Naive B cell (primary cell): ENCODE results near the gene MYO18A. TPM values are rescaled to one million over a fixed set of nuclear protein-coding genes. Genes with fewer than 3 reads are reported as not detected.
A peak's percentile ranks its signal among the peaks of the same experiment; 100 is the strongest.
"Not testable (repeated sequence)": the region's sequence is repeated elsewhere in the genome, so short reads cannot be mapped to it uniquely, and the experiment has no call there.

Source experiments
- ATAC-seq, 2 donors: fragments of 150-1000 bp; cut with Tn5 transposase; 2 replicates each; pipeline ENCODE4 v1.10.0; 2021; ENCODE audit warnings: low read depth in 2 of 2, mild to moderate bottlenecking in 2 of 2, moderate library complexity in 2 of 2
- DNase-seq: peaks from one replicate; pipeline ENCODE4 v3.0.0; 2022
- H3K27ac Mint-ChIP-seq, 6 donors: one replicate each; pipeline ENCODE4 v1.8.0; 2020 to 2022; ENCODE audit warnings: mild to moderate bottlenecking in 6 of 6, mixed read lengths in 6 of 6, moderate library complexity in 5 of 6, inconsistent platforms in 2 of 6
- H3K27me3 Mint-ChIP-seq, 3 donors: one replicate each; pipeline ENCODE4 v1.8.0; 2021 to 2022; ENCODE audit warnings: mixed read lengths in 3 of 3, mild to moderate bottlenecking in 1 of 3
- H3K36me3 Mint-ChIP-seq, 2 donors: one replicate each; pipeline ENCODE4 v1.8.0; 2020 to 2022; ENCODE audit warnings: mixed read lengths in 2 of 2, inconsistent platforms in 1 of 2, mild to moderate bottlenecking in 1 of 2
- H3K4me1 Mint-ChIP-seq, 3 donors: one replicate each; pipeline ENCODE4 v1.8.0; 2020 to 2022; ENCODE audit warnings: mixed read lengths in 3 of 3, inconsistent platforms in 1 of 3, mild to moderate bottlenecking in 1 of 3, moderate library complexity in 1 of 3
- H3K4me3 Mint-ChIP-seq, 8 donors: one replicate each; pipeline ENCODE4 v1.8.0; 2020 to 2022; ENCODE audit warnings: mild to moderate bottlenecking in 8 of 8, mixed read lengths in 8 of 8, moderate library complexity in 8 of 8, inconsistent platforms in 2 of 8
- H3K9me3 Mint-ChIP-seq, 7 donors: one replicate each; pipeline ENCODE4 v1.8.0; 2020 to 2022; ENCODE audit warnings: mixed read lengths in 7 of 7, mild to moderate bottlenecking in 5 of 7, inconsistent platforms in 2 of 7, moderate library complexity in 1 of 7
- polyA plus RNA-seq, 6 donors: library from polyadenylated mRNA; unstranded; fragments of 300-500 nt; fragmentation: Illumina TruSeq; gene quantifications; one replicate each; pipeline ENCODE4 v1.2.3, GENCODE V29; 2021; ENCODE audit warnings: low read depth in 6 of 6

Gene MYO18A
- polyA plus RNA-seq, 6 donors from 2014 or later: 5.1 to 51.6 (median 17.0) TPM

DNA sequence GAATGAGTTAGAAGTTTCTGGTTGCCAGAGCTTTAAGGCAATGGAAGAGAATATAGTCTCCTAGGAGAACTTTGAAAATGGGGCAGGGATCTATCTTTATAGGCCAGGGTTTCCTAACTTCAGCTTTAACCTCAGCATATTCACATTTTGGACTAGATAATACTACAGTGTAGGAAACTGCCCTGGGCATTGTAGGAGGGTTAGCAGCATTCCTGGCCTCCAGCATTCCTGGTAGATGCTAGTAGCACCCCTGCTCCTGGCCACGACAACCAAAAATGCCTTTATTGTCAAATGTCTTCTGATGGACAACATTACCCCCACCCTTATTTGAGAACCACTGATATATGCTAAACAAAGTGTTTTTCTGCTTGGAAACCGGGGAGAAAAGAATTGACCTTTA, 27.8 kb upstream of the MYO18A start:
- no peak overlapping the region for H3K27ac Mint-ChIP-seq
- H3K9me3 Mint-ChIP-seq: no peaks in the 10 kb centered on the region
- no peak for DNase-seq
- H3K4me1 Mint-ChIP-seq: no peaks in the 10 kb centered on the region
- H3K36me3 Mint-ChIP-seq: no peaks in the 10 kb centered on the region
- H3K4me3 Mint-ChIP-seq: no peak overlapping the region
- ATAC-seq: no peak
- H3K27me3 Mint-ChIP-seq: peaks cover 11 to 20% (median 20%) of the 10 kb centered on the region in 3 donors

GRCh38 chr17:29205047-29205446, 24.8 kb upstream of the MYO18A start:
- H3K27ac Mint-ChIP-seq: no peak overlapping the region
- H3K4me3 Mint-ChIP-seq: peak overlapping the region in 1 of 8 donors; percentile 42
- DNase-seq (no peak), ATAC-seq (no peak)
- H3K9me3 Mint-ChIP-seq: no peaks in the 10 kb centered on the region
- no peaks in the 10 kb centered on the region for H3K36me3 Mint-ChIP-seq
- peaks cover 11 to 29% (median 25%) of the 10 kb centered on the region in 3 donors for H3K27me3 Mint-ChIP-seq
- H3K4me1 Mint-ChIP-seq: peaks cover 0 to 3% (median 3%) of the 10 kb centered on the region in 3 donors

DNA sequence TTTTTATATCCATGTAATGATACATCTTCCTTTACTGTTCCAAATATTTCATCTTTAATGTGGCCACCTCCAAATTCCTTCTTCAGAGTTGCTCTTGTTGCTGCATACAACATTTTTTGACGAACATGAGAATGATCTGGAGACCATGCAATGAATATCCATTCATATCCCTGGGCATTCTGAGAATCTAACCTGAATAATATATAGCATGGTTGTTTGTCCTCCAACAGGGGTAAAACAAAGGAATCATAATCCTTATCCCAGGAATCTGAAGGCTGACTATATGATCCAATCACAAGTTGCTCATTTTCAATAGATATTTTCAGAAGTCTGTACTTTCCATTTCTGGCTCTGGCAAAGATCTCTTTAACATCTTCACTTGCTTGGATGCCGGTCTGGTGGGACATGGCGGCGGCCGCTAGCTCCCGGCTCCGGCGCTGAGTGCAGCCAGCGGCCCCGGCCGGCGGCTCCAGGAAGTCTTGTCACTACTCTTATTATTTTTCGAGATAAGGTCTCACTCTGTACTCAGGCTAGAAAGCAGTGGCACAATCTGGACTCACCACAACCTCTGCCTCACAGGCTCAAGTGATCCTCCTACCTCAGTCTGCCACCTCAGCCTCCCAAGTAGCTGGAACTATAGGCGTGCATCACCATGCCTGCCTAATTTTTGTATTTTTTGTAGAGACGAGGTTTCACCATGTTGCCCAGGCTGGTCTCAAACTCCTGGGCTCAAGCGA, 24.0 kb upstream of the MYO18A start:
- Mint-ChIP-seq H3K27me3 (peaks cover 13 to 29% (median 25%) of the 10 kb centered on the region in 3 donors), H3K4me1 (peaks cover 0 to 11% (median 3%) of the 10 kb centered on the region in 3 donors)
- peak in 1 of 2 donors; percentile 50 for ATAC-seq
- DNase-seq, H3K9me3 Mint-ChIP-seq, H3K27ac Mint-ChIP-seq, H3K36me3 Mint-ChIP-seq, H3K4me3 Mint-ChIP-seq: not testable (repeated sequence)

DNA sequence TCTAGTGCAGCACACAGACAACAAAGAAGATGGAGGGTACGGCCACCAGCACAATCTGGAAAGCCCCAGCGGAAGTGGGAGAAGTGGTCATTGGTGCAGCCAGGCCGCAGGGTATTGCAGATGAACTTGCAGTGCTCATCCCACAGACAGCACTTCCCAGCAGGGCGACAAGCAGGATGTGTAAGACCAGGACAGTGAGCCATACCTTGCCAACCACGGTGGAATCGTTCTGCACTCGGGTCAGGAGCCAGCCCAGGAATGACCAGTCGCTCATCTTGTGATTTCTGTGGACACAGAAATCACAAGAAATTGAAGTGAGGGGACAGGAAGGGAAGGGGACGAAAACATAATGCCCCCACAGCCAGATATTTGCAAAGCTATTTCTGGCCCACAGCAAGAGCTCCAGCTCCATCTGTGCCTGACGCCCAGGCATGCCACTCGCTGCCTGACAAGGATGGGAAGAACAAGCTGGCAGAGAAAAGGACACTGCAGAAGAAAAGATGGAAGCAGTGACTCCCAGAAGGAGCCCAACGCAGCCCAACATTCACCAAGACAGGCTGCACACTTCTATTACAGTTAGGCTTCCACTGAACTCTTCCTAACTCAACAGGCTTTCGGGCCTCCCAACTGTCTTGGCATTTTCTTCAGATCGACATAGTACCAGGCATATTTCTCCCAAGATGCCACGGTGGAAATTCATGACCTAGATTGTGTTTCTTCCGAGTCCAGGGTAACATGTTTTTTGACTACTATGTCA, 17.5 kb upstream of the MYO18A start:
- Mint-ChIP-seq H3K9me3 (no peaks in the 10 kb centered on the region), H3K36me3 (no peaks in the 10 kb centered on the region), H3K27me3 (peaks cover 5 to 14% (median 8%) of the 10 kb centered on the region in 3 donors), H3K27ac (peak overlapping the region in 1 of 6 donors; percentile 62), H3K4me3 (peak overlapping the region in 1 of 8 donors; percentile 65), H3K4me1 (peaks cover 18 to 36% (median 19%) of the 10 kb centered on the region in 3 donors)
- ATAC-seq (no peak), DNase-seq (no peak)

- peak; percentile 29 to 41 for ATAC-seq
- no peak overlapping the region for H3K27ac Mint-ChIP-seq
- DNase-seq: no peak
- H3K4me3 Mint-ChIP-seq: no peak overlapping the region
- peaks cover 18 to 36% (median 19%) of the 10 kb centered on the region in 3 donors for H3K4me1 Mint-ChIP-seq
- no peaks in the 10 kb centered on the region for H3K36me3 Mint-ChIP-seq
- H3K9me3 Mint-ChIP-seq: no peaks in the 10 kb centered on the region
- H3K27me3 Mint-ChIP-seq: peaks cover 5 to 14% (median 8%) of the 10 kb centered on the region in 3 donors
Observed at GRCh38 chr17:29196769-29197515, 16.7 kb upstream of the MYO18A start.

DNA sequence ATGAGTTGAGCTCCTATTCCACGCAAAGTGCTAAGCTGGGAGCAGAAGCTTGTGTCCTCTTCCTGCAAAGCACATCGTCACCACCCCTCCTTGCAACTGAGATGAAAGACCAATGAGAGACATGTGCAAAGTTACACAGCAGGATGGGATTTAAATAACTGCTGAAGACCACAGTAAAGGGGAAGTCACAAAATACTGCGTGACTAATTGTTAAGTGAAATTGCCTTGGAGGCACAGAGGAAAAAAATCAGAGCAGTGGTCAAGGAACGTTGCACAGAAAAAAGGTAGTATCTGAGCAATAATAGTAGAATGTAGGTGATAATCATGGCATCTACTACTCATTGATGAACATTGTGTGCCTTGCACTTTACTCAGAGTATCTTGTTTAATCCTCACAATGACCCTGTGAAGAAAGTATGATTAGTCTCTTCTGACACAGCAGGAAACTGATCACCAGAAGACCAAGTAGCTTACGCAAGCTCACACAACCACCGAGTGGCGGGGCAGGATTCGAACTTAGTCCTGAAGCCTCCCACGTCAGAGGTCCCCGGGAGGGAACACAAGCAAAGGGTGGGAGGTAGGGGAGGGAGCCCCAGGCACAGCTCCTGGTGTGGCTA, 15.4 kb upstream of the MYO18A start:
- H3K27me3 Mint-ChIP-seq: peaks cover 0 to 21% (median 10%) of the 10 kb centered on the region in 3 donors
- DNase-seq (peak; percentile 38), ATAC-seq (peak; percentile 87 to 89)
- H3K27ac Mint-ChIP-seq: peak overlapping the region in 2 of 6 donors; percentile 8 to 44
- peaks cover 15 to 36% (median 19%) of the 10 kb centered on the region in 3 donors for H3K4me1 Mint-ChIP-seq
- no peaks in the 10 kb centered on the region for H3K36me3 Mint-ChIP-seq
- H3K9me3 Mint-ChIP-seq: no peaks in the 10 kb centered on the region
- peak overlapping the region in 7 of 8 donors; percentile 11 to 86 (median 71) for H3K4me3 Mint-ChIP-seq

- peaks cover 15 to 30% (median 19%) of the 10 kb centered on the region in 3 donors for H3K4me1 Mint-ChIP-seq
- H3K9me3 Mint-ChIP-seq: no peaks in the 10 kb centered on the region
- H3K4me3 Mint-ChIP-seq: peak overlapping the region in 2 of 8 donors; percentile 71
- ATAC-seq (no peak), DNase-seq (no peak)
- H3K36me3 Mint-ChIP-seq: no peaks in the 10 kb centered on the region
- no peak overlapping the region for H3K27ac Mint-ChIP-seq
- H3K27me3 Mint-ChIP-seq: peaks cover 0 to 21% (median 10%) of the 10 kb centered on the region in 3 donors
Observed at GRCh38 chr17:29194669-29195068, 14.5 kb upstream of the MYO18A start.

GRCh38 chr17:29193146-29193545, 12.9 kb upstream of the MYO18A start:
- Mint-ChIP-seq H3K9me3 (no peaks in the 10 kb centered on the region), H3K36me3 (no peaks in the 10 kb centered on the region), H3K27me3 (peaks cover 0 to 17% (median 16%) of the 10 kb centered on the region in 3 donors), H3K27ac (no peak overlapping the region), H3K4me3 (peak overlapping the region in 1 of 8 donors; percentile 9), H3K4me1 (peaks cover 15 to 25% (median 19%) of the 10 kb centered on the region in 3 donors)
- DNase-seq (no peak), ATAC-seq (no peak)

- peaks cover 6 to 14% (median 8%) of the 10 kb centered on the region in 3 donors for H3K4me1 Mint-ChIP-seq
- H3K27me3 Mint-ChIP-seq: peaks cover 0 to 16% (median 11%) of the 10 kb centered on the region in 3 donors
- no peaks in the 10 kb centered on the region for H3K9me3 Mint-ChIP-seq
- no peak for DNase-seq
- no peaks in the 10 kb centered on the region for H3K36me3 Mint-ChIP-seq
- H3K27ac Mint-ChIP-seq: no peak overlapping the region
- no peak for ATAC-seq
- no peak overlapping the region for H3K4me3 Mint-ChIP-seq
Observed at GRCh38 chr17:29190592-29191207, 10.5 kb upstream of the MYO18A start.

- Mint-ChIP-seq H3K27ac (peak overlapping the region in 1 of 6 donors; percentile 56), H3K36me3 (no peaks in the 10 kb centered on the region), H3K9me3 (no peaks in the 10 kb centered on the region), H3K4me3 (no peak overlapping the region), H3K4me1 (peaks cover 0 to 7% (median 2%) of the 10 kb centered on the region in 3 donors), H3K27me3 (peaks cover 0 to 16% (median 7%) of the 10 kb centered on the region in 3 donors)
- no peak for ATAC-seq
- DNase-seq: no peak
Observed at GRCh38 chr17:29190039-29190438, 9.8 kb upstream of the MYO18A start.

DNA sequence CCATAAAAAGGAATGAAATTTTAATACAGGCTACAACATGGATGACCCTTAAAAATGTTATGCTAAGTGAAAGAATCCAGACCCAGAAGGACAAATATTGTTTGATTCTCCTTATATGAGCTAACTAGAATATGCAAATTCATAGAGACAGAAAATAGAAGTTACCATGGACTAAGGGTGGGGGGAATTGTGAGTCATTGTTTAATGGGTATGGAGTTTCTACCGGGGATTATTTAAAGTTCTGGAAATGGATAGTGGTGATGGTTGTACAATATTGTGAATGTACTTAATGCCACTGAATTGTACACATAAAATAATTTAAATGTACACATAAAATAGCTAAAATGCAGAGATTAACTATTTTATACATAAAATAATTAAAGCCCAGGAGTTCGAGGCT, 9.2 kb upstream of the MYO18A start:
- Mint-ChIP-seq H3K9me3 (no peaks in the 10 kb centered on the region), H3K4me3 (no peak overlapping the region), H3K27me3 (peaks cover 0 to 16% (median 7%) of the 10 kb centered on the region in 3 donors), H3K27ac (no peak overlapping the region), H3K36me3 (no peaks in the 10 kb centered on the region), H3K4me1 (peaks cover 0 to 2% (median 0%) of the 10 kb centered on the region in 3 donors)
- DNase-seq: no peak
- ATAC-seq: no peak

DNA sequence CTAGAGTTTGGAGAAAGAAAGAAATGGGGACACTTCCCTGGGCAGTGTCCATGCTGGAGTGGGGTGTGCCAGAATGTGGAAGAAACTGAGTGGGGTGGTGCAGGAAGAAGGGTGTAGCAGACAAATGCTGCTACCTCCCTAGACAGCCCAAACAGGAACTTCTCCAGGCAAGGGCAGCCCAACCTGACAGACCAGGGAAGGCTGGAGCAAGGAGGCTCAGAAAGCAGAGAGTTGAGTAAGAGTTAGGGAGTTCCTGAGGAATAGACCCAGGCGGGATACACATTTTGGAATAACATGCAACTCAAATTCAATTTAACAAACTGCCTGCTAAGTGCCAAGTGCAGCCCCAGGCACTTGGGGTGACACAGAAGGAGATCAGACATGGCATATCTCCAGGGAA, 1.0 kb upstream of the MYO18A start:
- Mint-ChIP-seq H3K27ac (no peak overlapping the region), H3K9me3 (peaks cover 0 to 3% (median 0%) of the 10 kb centered on the region in 7 donors), H3K4me1 (peaks cover 6 to 16% (median 9%) of the 10 kb centered on the region in 3 donors), H3K36me3 (no peaks in the 10 kb centered on the region), H3K4me3 (peak overlapping the region in 3 of 8 donors; percentile 25 to 42 (median 36)), H3K27me3 (peaks cover 0 to 17% (median 6%) of the 10 kb centered on the region in 3 donors)
- ATAC-seq (no peak), DNase-seq (no peak)
